ENCODE measurements around the gene NAIF1. TPM values are rescaled to one million over a fixed set of nuclear protein-coding genes. Genes with fewer than 3 reads are reported as not detected.

Gene NAIF1
- total RNA-seq, 1 donor from 2014 or later, result 10.8 TPM

DNA sequence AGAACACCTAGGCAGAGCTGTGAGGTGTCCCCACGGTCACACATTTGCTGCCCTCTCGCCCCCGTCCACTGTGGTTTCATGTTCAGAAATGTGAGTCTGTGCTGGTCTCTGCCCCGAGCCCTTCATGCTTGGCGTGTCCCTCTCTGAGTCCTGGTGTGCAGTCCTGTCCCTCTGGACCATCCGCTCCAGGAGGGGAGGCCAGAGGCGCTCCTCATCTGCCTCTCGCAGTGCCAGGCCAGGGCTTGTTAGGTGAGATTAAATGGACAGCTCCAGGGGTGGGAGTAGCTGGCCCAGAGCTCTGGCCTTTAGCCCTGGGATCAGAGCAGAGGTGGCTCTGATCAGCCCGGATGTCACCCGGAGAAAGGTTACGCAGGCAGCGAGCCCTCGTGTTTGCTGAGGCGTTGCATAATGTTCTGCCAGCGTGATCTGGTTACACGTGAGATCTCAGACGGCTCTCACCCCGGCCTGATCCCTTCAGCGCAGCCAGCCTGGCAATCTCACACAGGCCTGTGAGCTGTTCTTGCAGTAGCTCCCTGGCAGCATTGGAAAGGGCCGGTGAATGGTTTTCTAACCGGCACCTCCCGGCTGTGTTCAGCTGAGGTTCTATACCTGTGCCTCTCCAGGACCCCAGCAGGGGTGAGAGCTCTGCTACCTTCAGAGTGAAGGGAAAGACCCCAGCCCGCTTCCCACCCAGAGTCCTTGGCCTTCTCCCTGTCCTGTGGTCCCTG, 35.9 kb upstream of the NAIF1 start:
- no peak for TF ChIP-seq CTCF (IDR thresholded peaks at IDR 0.05; ENCODE audit: unreplicated experiment)
- H3K36me3 Mint-ChIP-seq (ENCODE audit: insufficient read depth), result peaks cover 12% of the 10 kb centered on the region
- H3K27me3 Mint-ChIP-seq, result no peaks in the 10 kb centered on the region
- H3K27ac Mint-ChIP-seq, result peak overlapping the region; percentile 77
- no peak overlapping the region for H3K4me3 Mint-ChIP-seq (ENCODE audit: low read depth)
- no peaks in the 10 kb centered on the region for H3K9me3 Mint-ChIP-seq (ENCODE audit: low read depth)
- DNase-seq (ENCODE audit: low spot score, unreplicated experiment), result no peak
- H3K4me1 Mint-ChIP-seq (ENCODE audit: low read depth), result peaks cover 20% of the 10 kb centered on the region

- H3K27ac Mint-ChIP-seq, result peak overlapping the region; percentile 12
- no peaks in the 10 kb centered on the region for H3K9me3 Mint-ChIP-seq (ENCODE audit: low read depth)
These were observed 35.1 kb upstream of the NAIF1 start for GRCh38 chr9:128102196-128102595.

GRCh38 chr9:128101690-128102089, 34.6 kb upstream of the NAIF1 start:
- no peak overlapping the region for H3K4me3 Mint-ChIP-seq (ENCODE audit: low read depth)
- DNase-seq (ENCODE audit: low spot score, unreplicated experiment), result no peak
- H3K36me3 Mint-ChIP-seq (ENCODE audit: insufficient read depth), result peaks cover 9% of the 10 kb centered on the region
- no peaks in the 10 kb centered on the region for H3K27me3 Mint-ChIP-seq
- peak overlapping the region; percentile 12 for H3K27ac Mint-ChIP-seq
- no peak for TF ChIP-seq CTCF (IDR thresholded peaks at IDR 0.05; ENCODE audit: unreplicated experiment)
- no peaks in the 10 kb centered on the region for H3K9me3 Mint-ChIP-seq (ENCODE audit: low read depth)
- H3K4me1 Mint-ChIP-seq (ENCODE audit: low read depth), result peaks cover 21% of the 10 kb centered on the region

More at GRCh38 chr9:128102196-128102595, 35.1 kb upstream of the NAIF1 start:
- no peak for TF ChIP-seq CTCF (IDR thresholded peaks at IDR 0.05; ENCODE audit: unreplicated experiment)
- no peak overlapping the region for H3K4me3 Mint-ChIP-seq (ENCODE audit: low read depth)
- H3K4me1 Mint-ChIP-seq (ENCODE audit: low read depth), result peaks cover 21% of the 10 kb centered on the region
- no peaks in the 10 kb centered on the region for H3K27me3 Mint-ChIP-seq
- peaks cover 10% of the 10 kb centered on the region for H3K36me3 Mint-ChIP-seq (ENCODE audit: insufficient read depth)
- no peak for DNase-seq (ENCODE audit: low spot score, unreplicated experiment)

- TF ChIP-seq CTCF (IDR thresholded peaks at IDR 0.05; ENCODE audit: unreplicated experiment), result no peak
- no peak overlapping the region for H3K27ac Mint-ChIP-seq
- H3K36me3 Mint-ChIP-seq (ENCODE audit: insufficient read depth), result peaks cover 9% of the 10 kb centered on the region
- no peaks in the 10 kb centered on the region for H3K9me3 Mint-ChIP-seq (ENCODE audit: low read depth)
- no peak overlapping the region for H3K4me3 Mint-ChIP-seq (ENCODE audit: low read depth)
- no peaks in the 10 kb centered on the region for H3K27me3 Mint-ChIP-seq
- DNase-seq (ENCODE audit: low spot score, unreplicated experiment), result no peak
- H3K4me1 Mint-ChIP-seq (ENCODE audit: low read depth), result peaks cover 21% of the 10 kb centered on the region
These were observed 34.1 kb upstream of the NAIF1 start for GRCh38 chr9:128101231-128101661.

- peaks cover 21% of the 10 kb centered on the region for H3K4me1 Mint-ChIP-seq (ENCODE audit: low read depth)
- no peak for TF ChIP-seq CTCF (IDR thresholded peaks at IDR 0.05; ENCODE audit: unreplicated experiment)
- no peak for DNase-seq (ENCODE audit: low spot score, unreplicated experiment)
- peaks cover 9% of the 10 kb centered on the region for H3K36me3 Mint-ChIP-seq (ENCODE audit: insufficient read depth)
- H3K4me3 Mint-ChIP-seq (ENCODE audit: low read depth), result no peak overlapping the region
- H3K27ac Mint-ChIP-seq, result no peak overlapping the region
- no peaks in the 10 kb centered on the region for H3K9me3 Mint-ChIP-seq (ENCODE audit: low read depth)
- no peaks in the 10 kb centered on the region for H3K27me3 Mint-ChIP-seq
These were observed 33.5 kb upstream of the NAIF1 start for GRCh38 chr9:128100581-128100980.
